WTC11 (cell line): ENCODE measurements around the gene CLEC1A. TPM values are rescaled to one million over a fixed set of nuclear protein-coding genes. Genes with fewer than 3 reads are reported as not detected.

Experiments used
- ATAC-seq: fragments of 200-7000 bp; cut with Tn5 transposase; 2 replicates; pipeline ENCODE4 v1.10.0; 2021; ENCODE audit warnings: mild to moderate bottlenecking, moderate library complexity
- CTCF ChIA-PET: fragments of 300-600 bp; sonication (Branson Sonifier 250); formaldehyde crosslinking; loops from one replicate; lab custom pipeline; 2021; ENCODE audit warnings: antibody characterized with exemption; lab: Charles Lee
- POLR2A ChIA-PET: fragments of 350-600 bp; sonication (Branson Sonifier 250); formaldehyde crosslinking; loops from one replicate; lab custom pipeline; 2021; ENCODE audit warnings: antibody characterized with exemption; lab: Charles Lee
- DNase-seq: peaks from one replicate; pipeline ENCODE4 v3.0.0; 2021; ENCODE audit warnings: low spot score
- H3K27ac Mint-ChIP-seq: 2 replicates; pipeline ENCODE4 v1.8.0; 2021; ENCODE audit warnings: mixed read lengths
- H3K27me3 Mint-ChIP-seq: 2 replicates; pipeline ENCODE4 v1.8.0; 2021; ENCODE audit warnings: low read depth, mild to moderate bottlenecking, moderate library complexity, mixed read lengths
- H3K36me3 Mint-ChIP-seq: 2 replicates; pipeline ENCODE4 v1.8.0; 2021; ENCODE audit warnings: mixed read lengths
- H3K4me1 Mint-ChIP-seq: 2 replicates; pipeline ENCODE4 v1.8.0; 2022; ENCODE audit warnings: mixed read lengths
- H3K4me3 Mint-ChIP-seq: 2 replicates; pipeline ENCODE4 v1.8.0; 2021; ENCODE audit warnings: mild to moderate bottlenecking, moderate library complexity, mixed read lengths
- H3K9me3 Mint-ChIP-seq: 2 replicates; pipeline ENCODE4 v1.8.0; 2021; ENCODE audit warnings: mixed read lengths
- ARID4B ChIP-seq: sonication (generic); formaldehyde crosslinking; IDR thresholded peaks from 2 replicates; pipeline ENCODE4 v1.8.0; 2023; ENCODE audit warnings: missing genetic modification reagents, mild to moderate bottlenecking, borderline replicate concordance
- ATF2 ChIP-seq: sonication (generic); formaldehyde crosslinking; IDR thresholded peaks from 2 replicates; pipeline ENCODE4 v1.8.1; 2022; ENCODE audit warnings: low read depth, missing genetic modification reagents, borderline replicate concordance
- ESRRA ChIP-seq: sonication (generic); formaldehyde crosslinking; IDR thresholded peaks from 2 replicates; pipeline ENCODE4 v1.8.1; 2022; ENCODE audit warnings: mild to moderate bottlenecking, missing genetic modification reagents, borderline replicate concordance
- GRHL2 ChIP-seq: fragments of 250-450 bp; sonication (Bioruptor Pico); IDR thresholded peaks from 2 replicates; pipeline ENCODE4 v1.8.0; 2022; ENCODE audit warnings: mild to moderate bottlenecking, moderate library complexity; ENCODE audit not compliant: insufficient replicate concordance, severe bottlenecking
- HMGA2 ChIP-seq: fragments of 250-450 bp; sonication (Bioruptor Pico); IDR thresholded peaks from 2 replicates; pipeline ENCODE4 v1.4.0; 2021; ENCODE audit warnings: mild to moderate bottlenecking, moderate library complexity
- NFATC4 ChIP-seq: fragments of 250-450 bp; sonication (Bioruptor Pico); IDR thresholded peaks from 2 replicates; pipeline ENCODE4 v1.9.0; 2021; ENCODE audit warnings: mild to moderate bottlenecking
- NFE2L1 ChIP-seq: sonication (generic); formaldehyde crosslinking; IDR thresholded peaks from 2 replicates; pipeline ENCODE4 v1.8.1; 2023; ENCODE audit warnings: missing genetic modification reagents
- PREB ChIP-seq: sonication (generic); formaldehyde crosslinking; IDR thresholded peaks from 2 replicates; pipeline ENCODE4 v1.8.1; 2022; ENCODE audit warnings: mild to moderate bottlenecking, missing genetic modification reagents, moderate library complexity, borderline replicate concordance
- RORB ChIP-seq: fragments of 250-450 bp; sonication (Bioruptor Pico); IDR thresholded peaks from 2 replicates; pipeline ENCODE4 v1.9.0; 2021; ENCODE audit warnings: mild to moderate bottlenecking
- SMAD3 ChIP-seq: sonication (generic); formaldehyde crosslinking; IDR thresholded peaks from 2 replicates; pipeline ENCODE4 v1.8.0; 2022; ENCODE audit warnings: missing genetic modification reagents, mild to moderate bottlenecking, borderline replicate concordance
- SMAD4 ChIP-seq: sonication (generic); formaldehyde crosslinking; IDR thresholded peaks from 2 replicates; pipeline ENCODE4 v1.8.0; 2022; ENCODE audit warnings: mild to moderate bottlenecking, missing genetic modification reagents
- TP53 ChIP-seq: sonication (generic); formaldehyde crosslinking; IDR thresholded peaks from 2 replicates; pipeline ENCODE4 v1.8.1; 2023; ENCODE audit warnings: mild to moderate bottlenecking, missing genetic modification reagents
- USF2 ChIP-seq: sonication (generic); formaldehyde crosslinking; IDR thresholded peaks from 2 replicates; pipeline ENCODE4 v1.8.1; 2023; ENCODE audit warnings: mild to moderate bottlenecking, missing genetic modification reagents, moderate library complexity
- ZNF281 ChIP-seq: sonication (generic); formaldehyde crosslinking; IDR thresholded peaks from 2 replicates; pipeline ENCODE4 v1.8.0; 2023; ENCODE audit warnings: mild to moderate bottlenecking, missing genetic modification reagents
- ZNF512 ChIP-seq: sonication (generic); formaldehyde crosslinking; IDR thresholded peaks from 2 replicates; pipeline ENCODE4 v1.8.1; 2022; ENCODE audit warnings: missing genetic modification reagents, borderline replicate concordance
- total RNA-seq: library from RNA; stranded (reverse); gene quantifications from 3 replicates; pipeline ENCODE4 v1.2.3, GENCODE V29; 2021

Gene CLEC1A
- total RNA-seq, 1 experiment from 2014 or later: not detected

- no peak for TF ChIP-seq ATF2 (CRISPR knock-in tag)
- TF ChIP-seq, all 79 proteins: peak for 0
Measured at GRCh38 chr12:10115890-10116289, 17.1 kb upstream of the CLEC1A start (continued).

GRCh38 chr12:10115311-10115710 is 16.5 kb upstream of the CLEC1A start:
- no peak overlapping the region for H3K27ac Mint-ChIP-seq
- no peak for TF ChIP-seq SMAD4 (CRISPR knock-in tag)
- peaks cover 3% of the 10 kb centered on the region; the same call in 1 of the 2 replicates for H3K36me3 Mint-ChIP-seq
- H3K4me1 Mint-ChIP-seq: no peaks in the 10 kb centered on the region
- ATAC-seq (no peak), DNase-seq (no peak)
- no peaks in the 10 kb centered on the region for H3K27me3 Mint-ChIP-seq
- H3K9me3 Mint-ChIP-seq: peaks cover 14% of the 10 kb centered on the region
- H3K4me3 Mint-ChIP-seq: no peak overlapping the region
- CTCF ChIA-PET: interaction anchor here (0.7 kb wide), 1 partner anchor 175 kb away, joined by 3 read pairs; no protein-coding TSS in a partner anchor
- POLR2A ChIA-PET: no interaction called here

- DNase-seq (no peak), ATAC-seq (no peak)
- Mint-ChIP-seq H3K9me3 (peaks cover 14% of the 10 kb centered on the region), H3K4me3 (no peak overlapping the region), H3K27ac (no peak overlapping the region), H3K36me3 (peaks cover 3% of the 10 kb centered on the region; the same call in 1 of the 2 replicates), H3K27me3 (no peaks in the 10 kb centered on the region), H3K4me1 (no peaks in the 10 kb centered on the region)
- TF ChIP-seq NFE2L1 (CRISPR knock-in tag): no peak
- TF ChIP-seq TP53 (CRISPR knock-in tag): no peak
- no peak for TF ChIP-seq GRHL2 (CRISPR knock-in tag)
- no peak for TF ChIP-seq ARID4B (CRISPR knock-in tag)
- no peak for TF ChIP-seq RORB (CRISPR knock-in tag)
- TF ChIP-seq HMGA2: no peak
- TF ChIP-seq USF2 (CRISPR knock-in tag): no peak
- no peak for TF ChIP-seq ZNF281 (CRISPR knock-in tag)
- TF ChIP-seq SMAD3: no peak
- TF ChIP-seq ZNF512 (CRISPR knock-in tag): no peak
- TF ChIP-seq SMAD4 (CRISPR knock-in tag): no peak
- no peak for TF ChIP-seq ESRRA
- no peak for TF ChIP-seq PREB
- TF ChIP-seq NFATC4 (CRISPR knock-in tag): no peak
- POLR2A ChIA-PET: no interaction called here
- CTCF ChIA-PET: no interaction called here
Measured at GRCh38 chr12:10113920-10114319, 15.1 kb upstream of the CLEC1A start.
